Activated CD8-positive, alpha-beta T cell treated with anti-CD3 and anti-CD28 coated beads for 36 hours (primary cell): ENCODE measurements around the gene MFAP2. TPM values are rescaled to one million over a fixed set of nuclear protein-coding genes. Genes with fewer than 3 reads are reported as not detected.

Experiments used
- ATAC-seq: fragments of 200-7000 bp; cut with Tn5 transposase; one replicate; pipeline ENCODE4 v1.10.0; 2021; ENCODE audit warnings: mild to moderate bottlenecking, moderate library complexity
- CTCF ChIA-PET: fragments of 350-600 bp; sonication (Branson Sonifier 250); formaldehyde crosslinking; loops from one replicate; lab custom pipeline; 2021; ENCODE audit warnings: antibody characterized with exemption; lab: Charles Lee
- POLR2A ChIA-PET: fragments of 350-600 bp; sonication (Branson Sonifier 250); formaldehyde crosslinking; loops from one replicate; lab custom pipeline; 2021; ENCODE audit warnings: antibody characterized with exemption; lab: Charles Lee
- DNase-seq: peaks from one replicate; pipeline ENCODE4 v3.0.0-alpha.2; 2020
- H3K27ac Mint-ChIP-seq: one replicate; pipeline ENCODE4 v1.8.0; 2021; ENCODE audit warnings: mild to moderate bottlenecking, mixed read lengths
- H3K27me3 Mint-ChIP-seq: one replicate; pipeline ENCODE4 v1.8.0; 2021; ENCODE audit warnings: mixed read lengths
- H3K36me3 Mint-ChIP-seq: one replicate; pipeline ENCODE4 v1.8.0; 2021; ENCODE audit warnings: low read depth, mixed read lengths
- H3K4me1 Mint-ChIP-seq: one replicate; pipeline ENCODE4 v1.8.0; 2021; ENCODE audit warnings: low read depth, mixed read lengths
- H3K4me3 Mint-ChIP-seq: one replicate; pipeline ENCODE4 v1.8.0; 2021; ENCODE audit warnings: mild to moderate bottlenecking, moderate library complexity, mixed read lengths
- H3K9me3 Mint-ChIP-seq: one replicate; pipeline ENCODE4 v1.8.0; 2021; ENCODE audit warnings: mixed read lengths
- intact Hi-C: fragments of 100-400 bp; cut with micrococcal nuclease; formaldehyde crosslinking; loops from one replicate; pipeline ENCODE4 v1.10.0; 2022
- total RNA-seq, 2 experiments: library from RNA; stranded (reverse); gene quantifications; one replicate each; pipeline ENCODE4 v1.2.3, GENCODE V29; 2021
- TF ChIP-seq, protein P1 (sequence below): fragments of 200-600 bp; IDR thresholded peaks from one replicate; pipeline ENCODE4 v1.8.0; 2022; ENCODE audit warnings: antibody characterized with exemption, mild to moderate bottlenecking

MFAP2 gene
- total RNA-seq, 2 experiments from 2014 or later: not detected

GRCh38 chr1:16976966-16977365 is 3.5 kb downstream of the MFAP2 start:
- H3K4me3 Mint-ChIP-seq: no peak overlapping the region
- H3K4me1 Mint-ChIP-seq: peaks cover 4% of the 10 kb centered on the region
- intact Hi-C loops: no loop called here
- H3K27me3 Mint-ChIP-seq: peaks cover 14% of the 10 kb centered on the region
- CTCF ChIA-PET: no interaction called here
- TF ChIP-seq, protein P1, sequence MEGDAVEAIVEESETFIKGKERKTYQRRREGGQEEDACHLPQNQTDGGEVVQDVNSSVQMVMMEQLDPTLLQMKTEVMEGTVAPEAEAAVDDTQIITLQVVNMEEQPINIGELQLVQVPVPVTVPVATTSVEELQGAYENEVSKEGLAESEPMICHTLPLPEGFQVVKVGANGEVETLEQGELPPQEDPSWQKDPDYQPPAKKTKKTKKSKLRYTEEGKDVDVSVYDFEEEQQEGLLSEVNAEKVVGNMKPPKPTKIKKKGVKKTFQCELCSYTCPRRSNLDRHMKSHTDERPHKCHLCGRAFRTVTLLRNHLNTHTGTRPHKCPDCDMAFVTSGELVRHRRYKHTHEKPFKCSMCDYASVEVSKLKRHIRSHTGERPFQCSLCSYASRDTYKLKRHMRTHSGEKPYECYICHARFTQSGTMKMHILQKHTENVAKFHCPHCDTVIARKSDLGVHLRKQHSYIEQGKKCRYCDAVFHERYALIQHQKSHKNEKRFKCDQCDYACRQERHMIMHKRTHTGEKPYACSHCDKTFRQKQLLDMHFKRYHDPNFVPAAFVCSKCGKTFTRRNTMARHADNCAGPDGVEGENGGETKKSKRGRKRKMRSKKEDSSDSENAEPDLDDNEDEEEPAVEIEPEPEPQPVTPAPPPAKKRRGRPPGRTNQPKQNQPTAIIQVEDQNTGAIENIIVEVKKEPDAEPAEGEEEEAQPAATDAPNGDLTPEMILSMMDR: no peak
- POLR2A ChIA-PET: no interaction called here
- H3K27ac Mint-ChIP-seq: no peak overlapping the region
- ATAC-seq (no peak), DNase-seq (no peak)
- no peaks in the 10 kb centered on the region for H3K36me3 Mint-ChIP-seq
- H3K9me3 Mint-ChIP-seq: no peaks in the 10 kb centered on the region

- Mint-ChIP-seq H3K27ac (no peak overlapping the region), H3K4me1 (peaks cover 3% of the 10 kb centered on the region), H3K4me3 (no peak overlapping the region), H3K36me3 (no peaks in the 10 kb centered on the region), H3K9me3 (no peaks in the 10 kb centered on the region), H3K27me3 (peaks cover 6% of the 10 kb centered on the region)
- ATAC-seq: no peak
- no peak for DNase-seq
- TF ChIP-seq, protein P1: no peak
- intact Hi-C loops: no loop called here
- CTCF ChIA-PET: no interaction called here
- POLR2A ChIA-PET: no interaction called here
Observed at GRCh38 chr1:16975838-16976237, 4.6 kb downstream of the MFAP2 start.

DNA sequence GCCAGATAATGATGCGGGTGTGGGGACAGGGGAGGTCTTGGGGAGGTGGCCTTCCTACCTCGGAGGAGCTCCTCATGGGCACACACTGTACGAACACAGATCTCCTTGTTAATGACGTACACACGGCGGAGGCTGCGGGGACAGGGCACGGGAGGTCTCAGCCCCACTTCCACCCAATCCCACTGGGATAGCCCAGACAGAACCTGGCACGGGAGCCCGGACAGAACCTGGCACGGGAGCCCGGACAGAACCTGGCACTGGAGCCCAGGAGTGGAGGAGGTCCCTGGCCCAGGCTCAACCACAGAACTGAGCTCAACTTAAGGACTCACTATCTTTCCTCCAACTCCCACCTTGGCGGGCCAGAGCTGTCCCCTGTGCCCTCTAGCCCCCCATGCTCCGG is 5.2 kb downstream of the MFAP2 start:
- intact Hi-C loops: no loop called here
- TF ChIP-seq, protein P1: no peak
- CTCF ChIA-PET: interaction anchor here (1.1 kb wide), 1 partner anchor 15 kb away, joined by 4 read pairs; no protein-coding TSS in a partner anchor
- no peaks in the 10 kb centered on the region for H3K4me1 Mint-ChIP-seq
- H3K4me3 Mint-ChIP-seq: no peak overlapping the region
- POLR2A ChIA-PET: no interaction called here
- ATAC-seq (no peak), DNase-seq (no peak)
- H3K27me3 Mint-ChIP-seq: peaks cover 3% of the 10 kb centered on the region
- no peak overlapping the region for H3K27ac Mint-ChIP-seq
- H3K9me3 Mint-ChIP-seq: no peaks in the 10 kb centered on the region
- no peaks in the 10 kb centered on the region for H3K36me3 Mint-ChIP-seq

DNA sequence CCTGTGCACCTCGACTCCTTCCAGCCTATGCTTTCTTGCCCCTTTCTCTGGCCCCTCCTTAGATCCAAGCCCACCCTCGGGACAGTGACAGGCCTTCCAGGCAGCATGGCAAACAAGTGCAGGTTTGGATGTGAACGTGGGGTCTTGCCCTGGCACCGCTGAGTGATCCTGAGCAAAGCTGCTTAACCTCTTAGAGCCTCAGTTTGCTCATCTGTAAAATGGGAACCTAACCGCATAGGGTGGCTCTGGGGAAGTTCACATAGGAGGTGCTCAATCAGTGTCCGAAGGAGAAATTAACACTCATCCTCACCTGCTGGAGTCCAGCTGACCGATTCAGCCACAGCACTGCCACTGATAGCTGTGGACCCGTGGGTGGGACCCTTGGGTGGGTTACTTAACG is 7.2 kb downstream of the MFAP2 start:
- DNase-seq (no peak), ATAC-seq (no peak)
- Mint-ChIP-seq H3K9me3 (no peaks in the 10 kb centered on the region), H3K27ac (no peak overlapping the region), H3K4me3 (no peak overlapping the region), H3K4me1 (no peaks in the 10 kb centered on the region), H3K36me3 (no peaks in the 10 kb centered on the region), H3K27me3 (no peaks in the 10 kb centered on the region)
- POLR2A ChIA-PET: no interaction called here
- intact Hi-C loops: no loop called here
- TF ChIP-seq, protein P1: no peak
- CTCF ChIA-PET: no interaction called here

GRCh38 chr1:16972189-16972895 is 8.1 kb downstream of the MFAP2 start:
- POLR2A ChIA-PET: no interaction called here

More at GRCh38 chr1:16972189-16972895, 8.1 kb downstream of the MFAP2 start:
- intact Hi-C loops: no loop called here
- TF ChIP-seq, protein P1: no peak
- no peak overlapping the region for H3K4me3 Mint-ChIP-seq
- no peaks in the 10 kb centered on the region for H3K4me1 Mint-ChIP-seq
- ATAC-seq: no peak
- no peak for DNase-seq
- H3K36me3 Mint-ChIP-seq: no peaks in the 10 kb centered on the region
- no peaks in the 10 kb centered on the region for H3K27me3 Mint-ChIP-seq
- no peak overlapping the region for H3K27ac Mint-ChIP-seq
- CTCF ChIA-PET: interaction anchor here (1.7 kb wide), 1 partner anchor 12 kb away, joined by 4 read pairs; no protein-coding TSS in a partner anchor
- H3K9me3 Mint-ChIP-seq: no peaks in the 10 kb centered on the region
